ENCODE data around the gene AKAP7. TPM values are rescaled to one million over a fixed set of nuclear protein-coding genes. Genes with fewer than 3 reads are reported as not detected.
"Not testable (repeated sequence)": the region's sequence is repeated elsewhere in the genome, so short reads cannot be mapped to it uniquely, and the experiment has no call there.

AKAP7 gene
- total RNA-seq, 5 donors from 2014 or later (not counting 1 experiment from before 2014, with no cell fraction given), result 9.4 to 14.0 (median 11.5) TPM

DNA sequence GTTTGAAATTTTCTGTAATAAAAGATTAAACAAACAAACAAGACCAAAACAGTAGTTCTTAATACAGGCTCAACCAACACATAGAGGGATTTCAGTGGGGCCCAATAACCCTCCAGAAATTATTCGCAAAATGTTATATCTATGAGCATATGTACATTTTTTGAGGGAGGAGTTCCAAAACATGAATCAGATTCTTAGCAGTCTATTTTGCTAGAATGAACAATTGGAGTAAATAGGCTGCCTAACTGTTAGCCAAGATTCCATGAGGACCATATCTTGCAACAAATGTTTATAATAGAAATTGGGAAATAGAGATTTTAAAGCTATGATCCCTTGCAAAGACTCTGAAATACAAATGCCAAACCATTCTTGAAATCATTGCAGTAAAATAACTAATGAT is 186.3 kb downstream of the AKAP7 start:
- Histone ChIP-seq H3K4me3 (ENCODE audit: control insufficient read depth in 1 of 2, extremely low read depth in 1 of 2, low read length in 1 of 2) (no peak overlapping the region), H3K27me3 (replicated peaks in 1 of 2; ENCODE audit: control insufficient read depth in 2 of 2, extremely low read depth in 1 of 2, insufficient read depth in 2 of 2, low read length in 1 of 2) (no peaks in the 10 kb centered on the region), H3K9me3 (no peaks in the 10 kb centered on the region), H3K27ac (ENCODE audit: low read length) (no peak overlapping the region), H3K36me3 (ENCODE audit: control insufficient read depth in 2 of 2, extremely low read depth in 1 of 2, insufficient read depth in 1 of 2, low read length in 1 of 2) (no peaks in the 10 kb centered on the region), H3K4me1 (ENCODE audit: control insufficient read depth in 1 of 2, extremely low read depth in 1 of 2, insufficient read depth in 2 of 2, low read length in 2 of 2) (no peaks in the 10 kb centered on the region)
- CTCF ChIA-PET, result no interaction called here
- no peak overlapping the region for H3K27ac Mint-ChIP-seq
- ATAC-seq (replicated peaks in 1 of 4) (no peak), DNase-seq (no peak)
- no peaks in the 10 kb centered on the region for H3K27me3 Mint-ChIP-seq
- H3K4me3 Mint-ChIP-seq, result no peak overlapping the region
- WGBS (ENCODE audit: insufficient coverage), result no CpG with 5 or more reads among the region's 1 CpG
- POLR2A ChIA-PET, result no interaction called here
- H3K36me3 Mint-ChIP-seq, result peaks cover 19% of the 10 kb centered on the region
- peaks cover 2 to 3% (median 3%) of the 10 kb centered on the region in 3 donors for H3K9me3 Mint-ChIP-seq
- peaks cover 0 to 19% (median 2%) of the 10 kb centered on the region in 3 donors for H3K4me1 Mint-ChIP-seq

DNA sequence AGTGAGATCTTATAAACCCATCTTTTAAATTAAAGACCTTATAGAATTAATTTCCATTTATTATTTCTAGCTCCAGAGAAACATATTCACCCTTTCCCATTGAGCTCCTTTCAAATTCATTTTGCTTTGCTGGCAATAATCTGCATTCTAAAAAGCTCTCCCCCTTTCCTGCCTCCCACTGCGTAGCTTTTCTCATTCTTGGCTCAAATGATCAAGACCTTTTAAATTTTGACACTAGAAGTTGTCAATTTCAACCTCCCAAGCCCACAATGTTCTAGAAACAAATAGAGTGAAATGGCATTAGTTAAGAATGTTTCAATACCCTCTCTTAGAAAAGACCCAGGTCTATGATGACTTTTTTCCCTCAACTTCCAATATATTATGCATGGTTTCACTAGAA is 186.9 kb downstream of the AKAP7 start:
- Mint-ChIP-seq H3K4me3 (no peak overlapping the region), H3K4me1 (peaks cover 0 to 19% (median 0%) of the 10 kb centered on the region in 3 donors), H3K27me3 (no peaks in the 10 kb centered on the region), H3K9me3 (no peaks in the 10 kb centered on the region), H3K36me3 (peaks cover 15% of the 10 kb centered on the region), H3K27ac (no peak overlapping the region)
- no peaks in the 10 kb centered on the region for H3K9me3 ChIP-seq
- H3K4me1 ChIP-seq (ENCODE audit: control insufficient read depth in 1 of 2, extremely low read depth in 1 of 2, insufficient read depth in 2 of 2, low read length in 2 of 2), result no peaks in the 10 kb centered on the region
- no peaks in the 10 kb centered on the region for H3K27me3 ChIP-seq (replicated peaks in 1 of 2; ENCODE audit: control insufficient read depth in 2 of 2, extremely low read depth in 1 of 2, insufficient read depth in 2 of 2, low read length in 1 of 2)
- DNase-seq, result no peak
- CTCF ChIA-PET, result no interaction called here
- POLR2A ChIA-PET, result no interaction called here
- H3K27ac ChIP-seq (ENCODE audit: low read length), result no peak overlapping the region
- no peak for ATAC-seq (replicated peaks in 1 of 4)
- H3K36me3 ChIP-seq (ENCODE audit: control insufficient read depth in 2 of 2, extremely low read depth in 1 of 2, insufficient read depth in 1 of 2, low read length in 1 of 2), result no peaks in the 10 kb centered on the region
- no peak overlapping the region for H3K4me3 ChIP-seq (ENCODE audit: control insufficient read depth in 1 of 2, extremely low read depth in 1 of 2, low read length in 1 of 2)
- WGBS (ENCODE audit: insufficient coverage), result no CpG with 5 or more reads among the region's 1 CpG

DNA sequence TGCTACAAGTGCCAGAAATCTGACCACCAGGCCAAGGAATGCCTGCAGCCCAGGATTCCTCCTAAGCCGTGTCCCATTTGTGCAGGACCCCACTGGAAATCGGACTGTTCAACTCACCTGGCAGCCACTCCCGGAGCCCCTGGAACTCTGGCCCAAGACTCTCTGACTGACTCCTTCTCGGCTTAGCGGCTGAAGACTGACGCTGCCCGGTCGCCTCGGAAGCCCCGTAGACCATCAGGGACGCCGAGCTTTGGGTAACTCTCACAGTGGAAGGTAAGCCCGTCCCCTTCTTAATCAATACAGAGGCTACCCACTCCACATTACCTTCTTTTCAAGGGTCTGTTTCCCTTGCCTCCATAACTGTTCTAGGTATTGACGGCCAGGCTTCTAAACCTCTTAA is 190.4 kb downstream of the AKAP7 start:
- H3K9me3 Mint-ChIP-seq; H3K9me3 ChIP-seq; H3K4me3 Mint-ChIP-seq; H3K27ac ChIP-seq (ENCODE audit: low read length); H3K27ac Mint-ChIP-seq; DNase-seq; ATAC-seq (replicated peaks in 1 of 4); H3K27me3 ChIP-seq (replicated peaks in 1 of 2; ENCODE audit: control insufficient read depth in 2 of 2, extremely low read depth in 1 of 2, insufficient read depth in 2 of 2, low read length in 1 of 2); H3K4me3 ChIP-seq (ENCODE audit: control insufficient read depth in 1 of 2, extremely low read depth in 1 of 2, low read length in 1 of 2); H3K36me3 ChIP-seq (ENCODE audit: control insufficient read depth in 2 of 2, extremely low read depth in 1 of 2, insufficient read depth in 1 of 2, low read length in 1 of 2); H3K4me1 ChIP-seq (ENCODE audit: control insufficient read depth in 1 of 2, extremely low read depth in 1 of 2, insufficient read depth in 2 of 2, low read length in 2 of 2); POLR2A ChIA-PET; CTCF ChIA-PET; H3K36me3 Mint-ChIP-seq; H3K27me3 Mint-ChIP-seq: not testable (repeated sequence)
- WGBS (ENCODE audit: insufficient coverage), result 95% methylated on average over 13 of the region's 14 CpGs
- H3K4me1 Mint-ChIP-seq, result peaks cover 0 to 19% (median 0%) of the 10 kb centered on the region in 3 donors

DNA sequence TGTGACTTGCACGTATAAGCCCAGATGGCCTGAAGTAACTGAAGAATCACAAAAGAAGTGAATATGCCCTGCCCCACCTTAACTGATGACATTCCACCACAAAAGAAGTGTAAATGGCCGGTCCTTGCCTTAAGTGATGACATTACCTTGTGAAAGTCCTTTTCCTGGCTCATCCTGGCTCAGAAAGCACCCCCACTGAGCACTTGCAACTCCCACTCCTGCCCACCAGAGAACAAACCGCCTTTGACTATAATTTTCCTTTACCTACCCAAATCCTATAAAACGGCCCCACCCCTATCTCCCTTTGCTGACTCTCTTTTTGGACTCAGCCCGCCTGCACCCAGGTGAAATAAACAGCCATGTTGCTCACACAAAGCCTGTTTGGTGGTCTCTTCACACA is 193.5 kb downstream of the AKAP7 start:
- DNase-seq; H3K36me3 ChIP-seq (ENCODE audit: control insufficient read depth in 2 of 2, extremely low read depth in 1 of 2, insufficient read depth in 1 of 2, low read length in 1 of 2); H3K9me3 ChIP-seq; CTCF ChIA-PET; H3K4me3 ChIP-seq (ENCODE audit: control insufficient read depth in 1 of 2, extremely low read depth in 1 of 2, low read length in 1 of 2); POLR2A ChIA-PET; ATAC-seq (replicated peaks in 1 of 4); H3K36me3 Mint-ChIP-seq; H3K27me3 ChIP-seq (replicated peaks in 1 of 2; ENCODE audit: control insufficient read depth in 2 of 2, extremely low read depth in 1 of 2, insufficient read depth in 2 of 2, low read length in 1 of 2); H3K27ac ChIP-seq (ENCODE audit: low read length); H3K4me1 ChIP-seq (ENCODE audit: control insufficient read depth in 1 of 2, extremely low read depth in 1 of 2, insufficient read depth in 2 of 2, low read length in 2 of 2); H3K9me3 Mint-ChIP-seq; H3K4me3 Mint-ChIP-seq; H3K27me3 Mint-ChIP-seq; H3K27ac Mint-ChIP-seq: not testable (repeated sequence)
- peaks cover 1 to 16% (median 1%) of the 10 kb centered on the region in 3 donors for H3K4me1 Mint-ChIP-seq
- 83% methylated on average over 1 of the region's 5 CpGs for WGBS (ENCODE audit: insufficient coverage)

DNA sequence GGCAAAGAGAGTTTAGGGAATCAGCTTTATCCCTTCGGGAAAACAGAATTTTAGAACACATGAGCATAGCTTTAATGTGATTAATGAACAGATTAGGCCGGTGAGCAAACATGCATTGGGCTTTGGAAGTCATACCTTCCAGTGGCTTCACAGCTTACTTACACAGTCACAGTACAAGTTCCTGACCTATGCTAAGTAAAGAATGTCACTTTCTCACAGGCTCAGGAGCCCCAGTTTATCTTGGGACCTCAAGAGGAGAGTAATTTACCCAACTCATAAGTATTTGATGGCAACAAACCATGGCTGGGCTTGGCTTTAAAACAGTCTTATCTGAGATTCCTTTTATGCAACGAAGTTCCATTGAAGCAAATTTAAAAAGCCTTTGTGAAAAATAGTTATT is 195.9 kb downstream of the AKAP7 start:
- Mint-ChIP-seq H3K27ac (no peak overlapping the region), H3K4me1 (peaks cover 0 to 1% (median 1%) of the 10 kb centered on the region in 3 donors), H3K36me3 (peaks cover 4% of the 10 kb centered on the region), H3K9me3 (no peaks in the 10 kb centered on the region), H3K4me3 (no peak overlapping the region), H3K27me3 (no peaks in the 10 kb centered on the region)
- ATAC-seq (replicated peaks in 1 of 4) (no peak), DNase-seq (no peak)
- no peak overlapping the region for H3K27ac ChIP-seq (ENCODE audit: low read length)
- H3K9me3 ChIP-seq, result no peaks in the 10 kb centered on the region
- no peaks in the 10 kb centered on the region for H3K36me3 ChIP-seq (ENCODE audit: control insufficient read depth in 2 of 2, extremely low read depth in 1 of 2, insufficient read depth in 1 of 2, low read length in 1 of 2)
- no peaks in the 10 kb centered on the region for H3K27me3 ChIP-seq (replicated peaks in 1 of 2; ENCODE audit: control insufficient read depth in 2 of 2, extremely low read depth in 1 of 2, insufficient read depth in 2 of 2, low read length in 1 of 2)
- no CpG with 5 or more reads among the region's 3 CpGs for WGBS (ENCODE audit: insufficient coverage)
- no peak overlapping the region for H3K4me3 ChIP-seq (ENCODE audit: control insufficient read depth in 1 of 2, extremely low read depth in 1 of 2, low read length in 1 of 2)
- no peaks in the 10 kb centered on the region for H3K4me1 ChIP-seq (ENCODE audit: control insufficient read depth in 1 of 2, extremely low read depth in 1 of 2, insufficient read depth in 2 of 2, low read length in 2 of 2)
- CTCF ChIA-PET, result no interaction called here
- POLR2A ChIA-PET, result no interaction called here

DNA sequence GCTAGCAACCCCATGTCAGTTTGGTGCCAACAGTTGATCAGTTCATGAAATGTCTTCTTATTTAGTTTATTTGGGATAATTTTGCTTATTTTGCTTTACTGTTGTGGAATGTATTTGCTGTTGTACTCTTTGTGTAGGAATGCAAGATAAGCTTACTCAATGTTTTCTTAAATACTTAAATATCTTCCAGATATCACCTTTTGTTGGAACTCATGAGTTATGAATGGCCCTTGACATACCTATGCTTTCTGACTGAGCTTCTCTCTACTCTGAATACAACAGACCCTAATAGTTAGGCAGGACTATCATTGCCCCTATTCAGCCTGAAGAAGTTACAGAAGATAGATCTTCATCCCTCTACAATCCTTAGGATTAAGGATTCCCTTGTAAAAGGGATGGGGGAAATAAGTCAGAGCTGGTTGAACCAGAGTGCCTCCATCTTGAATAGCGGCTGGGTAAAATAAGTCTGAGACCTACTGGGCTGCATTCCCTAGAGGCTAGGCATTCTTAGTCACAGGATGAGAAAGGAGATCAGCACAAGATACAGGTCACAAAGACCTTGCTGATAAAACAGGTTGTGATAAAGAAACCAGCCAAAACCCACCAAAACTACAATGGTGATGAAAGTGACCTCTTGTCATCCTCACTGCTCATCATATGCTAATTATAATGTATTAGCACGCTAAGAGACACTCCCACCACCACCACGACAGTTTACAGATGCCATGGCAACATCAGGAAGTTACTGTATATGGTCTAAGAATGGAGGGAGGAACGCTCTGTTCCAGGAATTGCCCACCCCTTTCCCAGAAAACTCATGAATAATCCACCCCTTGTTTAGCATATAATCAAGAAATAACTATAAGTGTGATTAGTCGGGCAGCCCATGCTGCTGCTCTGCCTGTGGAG is 196.9 kb downstream of the AKAP7 start:
- Mint-ChIP-seq H3K9me3 (no peaks in the 10 kb centered on the region), H3K27me3 (no peaks in the 10 kb centered on the region), H3K27ac (no peak overlapping the region), H3K4me3 (no peak overlapping the region), H3K4me1 (peaks cover 0 to 1% (median 1%) of the 10 kb centered on the region in 3 donors), H3K36me3 (peaks cover 4% of the 10 kb centered on the region)
- ChIA-PET CTCF (no interaction called here), POLR2A (no interaction called here)
- no peaks in the 10 kb centered on the region for H3K4me1 ChIP-seq (ENCODE audit: control insufficient read depth in 1 of 2, extremely low read depth in 1 of 2, insufficient read depth in 2 of 2, low read length in 2 of 2)
- H3K9me3 ChIP-seq, result no peaks in the 10 kb centered on the region
- H3K4me3 ChIP-seq (ENCODE audit: control insufficient read depth in 1 of 2, extremely low read depth in 1 of 2, low read length in 1 of 2), result no peak overlapping the region
- ATAC-seq (replicated peaks in 1 of 4) (no peak), DNase-seq (peak in 6 of 35 experiments; percentile 1 to 20 (median 8))
- H3K27me3 ChIP-seq (replicated peaks in 1 of 2; ENCODE audit: control insufficient read depth in 2 of 2, extremely low read depth in 1 of 2, insufficient read depth in 2 of 2, low read length in 1 of 2), result no peaks in the 10 kb centered on the region
- H3K27ac ChIP-seq (ENCODE audit: low read length), result no peak overlapping the region
- WGBS (ENCODE audit: insufficient coverage), result no CpG with 5 or more reads among the region's 5 CpGs
- no peaks in the 10 kb centered on the region for H3K36me3 ChIP-seq (ENCODE audit: control insufficient read depth in 2 of 2, extremely low read depth in 1 of 2, insufficient read depth in 1 of 2, low read length in 1 of 2)

Data from T-cell (primary cell).